Stimulated activated CD4-positive, alpha-beta T cell treated with anti-CD3 and anti-CD28 coated beads, Interleukin-2, amount 100 ng/mL, for 4 hours (primary cell): ENCODE results near the gene RAPGEF2.
"Not testable (repeated sequence)": the region's sequence is repeated elsewhere in the genome, so short reads cannot be mapped to it uniquely, and the experiment has no call there.

ENCODE experiments used
- DNase-seq: peaks from one replicate; pipeline ENCODE4 v3.0.0-alpha.2; 2020; ENCODE audit warnings: low read depth

Gene RAPGEF2

GRCh38 chr4:159374749-159375530 lies 272.1 kb downstream of the RAPGEF2 start:
- no peak for DNase-seq

GRCh38 chr4:159376289-159376688 lies 273.4 kb downstream of the RAPGEF2 start:
- DNase-seq = no peak

- DNase-seq = no peak
Observed at GRCh38 chr4:159378056-159378616, 275.3 kb downstream of the RAPGEF2 start.

GRCh38 chr4:159379064-159379463 lies 276.2 kb downstream of the RAPGEF2 start:
- DNase-seq = not testable (repeated sequence)

- DNase-seq = no peak
Observed at GRCh38 chr4:159379836-159380235, 277.0 kb downstream of the RAPGEF2 start.

- no peak for DNase-seq
Observed at GRCh38 chr4:159382856-159383561, 280.1 kb downstream of the RAPGEF2 start.

- DNase-seq = no peak
Observed at GRCh38 chr4:159383562-159383931, 280.7 kb downstream of the RAPGEF2 start.

- no peak for DNase-seq
Observed at GRCh38 chr4:159384017-159384416, 281.1 kb downstream of the RAPGEF2 start.

- no peak for DNase-seq
Observed at GRCh38 chr4:159384632-159385031, 281.8 kb downstream of the RAPGEF2 start.

GRCh38 chr4:159386620-159387019 lies 283.7 kb downstream of the RAPGEF2 start:
- DNase-seq = no peak

- no peak for DNase-seq
Observed at GRCh38 chr4:159389756-159390155, 286.9 kb downstream of the RAPGEF2 start.

- DNase-seq = no peak
Observed at GRCh38 chr4:159390648-159391047, 287.8 kb downstream of the RAPGEF2 start.

- no peak for DNase-seq
Observed at GRCh38 chr4:159395693-159396092, 292.8 kb downstream of the RAPGEF2 start.

GRCh38 chr4:159396151-159396550 lies 293.3 kb downstream of the RAPGEF2 start:
- no peak for DNase-seq

- DNase-seq = no peak
Observed at GRCh38 chr4:159398236-159398638, 295.4 kb downstream of the RAPGEF2 start.

GRCh38 chr4:159400558-159401225 lies 297.8 kb downstream of the RAPGEF2 start:
- DNase-seq = no peak

GRCh38 chr4:159401226-159401712 lies 298.4 kb downstream of the RAPGEF2 start:
- no peak for DNase-seq

- no peak for DNase-seq
Observed at GRCh38 chr4:159401791-159402380, 299.0 kb downstream of the RAPGEF2 start.
